SKM-1 (cell line): Measurements from ENCODE around the gene LZTR1.
"Not testable (repeated sequence)": the region's sequence is repeated elsewhere in the genome, so short reads cannot be mapped to it uniquely, and the experiment has no call there.

Source experiments
- DNase-seq: peaks from one replicate; lab custom pipeline; 2025; ENCODE audit not compliant: unreplicated experiment; lab: John Stamatoyannopoulos, UW

LZTR1 gene

DNA sequence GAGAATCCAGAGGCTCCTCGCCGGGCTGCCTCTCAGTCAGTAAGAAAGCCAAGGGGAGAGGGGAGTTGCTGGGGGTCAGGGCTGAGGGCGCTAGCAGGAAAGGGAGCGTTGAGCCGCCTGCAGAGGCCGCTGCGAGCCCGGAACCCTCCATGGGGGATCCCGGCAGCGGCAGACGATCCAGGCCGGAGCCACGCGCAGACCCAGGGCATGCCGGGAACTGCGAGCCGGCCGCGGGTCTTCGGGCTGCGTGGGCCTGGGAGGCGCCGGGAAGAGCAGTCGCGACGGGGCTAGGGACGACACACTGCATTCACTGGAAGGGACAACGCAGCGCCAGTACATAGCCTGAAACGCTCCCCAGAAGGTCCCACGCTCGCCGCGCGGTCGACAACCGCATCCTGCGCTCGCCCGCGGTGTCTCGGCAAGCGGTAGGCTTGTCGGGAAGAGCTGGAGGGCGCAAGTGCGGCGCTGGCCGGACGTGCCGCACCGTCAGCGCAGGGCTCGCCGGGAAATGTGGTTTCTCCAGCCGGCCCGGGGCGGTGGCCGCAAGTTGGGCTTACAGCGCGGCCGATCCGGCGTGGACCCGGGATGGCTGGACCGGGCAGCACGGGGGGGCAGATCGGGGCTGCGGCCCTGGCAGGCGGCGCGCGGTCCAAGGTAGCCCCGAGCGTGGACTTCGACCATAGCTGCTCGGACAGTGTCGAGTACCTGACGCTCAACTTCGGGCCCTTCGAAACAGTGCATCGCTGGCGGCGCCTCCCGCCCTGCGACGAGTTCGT is at the start of gene LZTR1:
LZTR1 (plus strand) TSS at position 511 of the 776 bp plus-strand sequence; CDS start at position 586, 75 bp downstream.
- DNase-seq = peak; percentile 73

DNA sequence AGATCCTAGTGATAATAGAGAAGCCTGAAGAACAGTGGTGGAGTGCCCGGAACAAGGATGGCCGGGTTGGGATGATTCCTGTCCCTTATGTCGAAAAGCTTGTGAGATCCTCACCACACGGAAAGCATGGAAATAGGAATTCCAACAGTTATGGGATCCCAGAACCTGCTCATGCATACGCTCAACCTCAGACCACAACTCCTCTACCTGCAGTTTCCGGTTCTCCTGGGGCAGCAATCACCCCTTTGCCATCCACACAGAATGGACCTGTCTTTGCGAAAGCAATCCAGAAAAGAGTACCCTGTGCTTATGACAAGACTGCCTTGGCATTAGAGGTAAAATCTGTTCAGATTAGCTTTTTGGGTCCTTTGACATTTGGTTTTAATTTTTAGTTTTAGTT is 48.2 kb upstream of the LZTR1 start:
- DNase-seq = no peak

- not testable (repeated sequence) for DNase-seq
Measured at GRCh38 chr22:20935049-20935448, 47.0 kb upstream of the LZTR1 start.

GRCh38 chr22:20935780-20936539 is 46.1 kb upstream of the LZTR1 start:
- DNase-seq = not testable (repeated sequence)

DNA sequence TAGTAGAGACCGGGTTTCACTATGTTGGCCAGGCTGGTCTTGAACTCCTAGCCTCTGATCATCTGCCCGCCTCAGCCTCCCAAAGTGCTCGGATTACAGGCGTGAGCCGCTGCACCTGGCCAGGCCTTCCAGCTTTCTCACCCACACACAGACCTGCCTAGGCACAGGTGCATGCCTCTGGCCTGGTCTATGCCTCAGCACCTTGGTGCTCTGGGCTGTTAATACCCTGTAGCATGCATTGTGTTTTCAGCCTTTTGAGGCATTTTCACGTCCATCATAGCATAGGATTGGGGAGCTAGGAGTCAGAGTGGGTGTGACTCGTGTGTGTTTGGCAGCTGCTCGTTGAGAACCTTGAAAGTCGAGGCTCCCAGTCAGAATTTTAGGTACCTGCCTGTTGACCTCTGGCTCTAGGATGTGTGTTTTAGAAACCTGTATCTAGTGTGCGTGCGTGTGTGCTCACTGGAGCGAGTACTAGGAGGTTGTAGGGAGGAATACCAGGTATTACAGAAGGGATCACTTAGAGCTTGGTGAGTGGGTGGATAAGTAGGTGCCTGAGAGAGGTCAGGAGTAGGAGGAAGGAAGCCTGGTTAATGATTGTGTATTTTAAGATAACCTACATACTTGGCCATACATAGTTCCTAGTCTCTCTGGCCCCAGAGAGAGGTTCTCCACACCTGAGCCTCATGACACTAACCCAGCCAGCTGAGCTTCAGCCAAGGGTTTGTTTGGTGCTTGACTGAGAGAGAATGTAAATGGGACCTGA is 44.9 kb upstream of the LZTR1 start:
- no peak for DNase-seq

- no peak for DNase-seq
Measured at GRCh38 chr22:20937794-20938671, 44.1 kb upstream of the LZTR1 start.

GRCh38 chr22:20939457-20940185 is 42.5 kb upstream of the LZTR1 start:
- DNase-seq = not testable (repeated sequence)

GRCh38 chr22:20940186-20940651 is 41.9 kb upstream of the LZTR1 start:
- DNase-seq = no peak

GRCh38 chr22:20940904-20941385 is 41.2 kb upstream of the LZTR1 start:
- no peak for DNase-seq

- not testable (repeated sequence) for DNase-seq
Measured at GRCh38 chr22:20942203-20942902, 39.7 kb upstream of the LZTR1 start.

DNA sequence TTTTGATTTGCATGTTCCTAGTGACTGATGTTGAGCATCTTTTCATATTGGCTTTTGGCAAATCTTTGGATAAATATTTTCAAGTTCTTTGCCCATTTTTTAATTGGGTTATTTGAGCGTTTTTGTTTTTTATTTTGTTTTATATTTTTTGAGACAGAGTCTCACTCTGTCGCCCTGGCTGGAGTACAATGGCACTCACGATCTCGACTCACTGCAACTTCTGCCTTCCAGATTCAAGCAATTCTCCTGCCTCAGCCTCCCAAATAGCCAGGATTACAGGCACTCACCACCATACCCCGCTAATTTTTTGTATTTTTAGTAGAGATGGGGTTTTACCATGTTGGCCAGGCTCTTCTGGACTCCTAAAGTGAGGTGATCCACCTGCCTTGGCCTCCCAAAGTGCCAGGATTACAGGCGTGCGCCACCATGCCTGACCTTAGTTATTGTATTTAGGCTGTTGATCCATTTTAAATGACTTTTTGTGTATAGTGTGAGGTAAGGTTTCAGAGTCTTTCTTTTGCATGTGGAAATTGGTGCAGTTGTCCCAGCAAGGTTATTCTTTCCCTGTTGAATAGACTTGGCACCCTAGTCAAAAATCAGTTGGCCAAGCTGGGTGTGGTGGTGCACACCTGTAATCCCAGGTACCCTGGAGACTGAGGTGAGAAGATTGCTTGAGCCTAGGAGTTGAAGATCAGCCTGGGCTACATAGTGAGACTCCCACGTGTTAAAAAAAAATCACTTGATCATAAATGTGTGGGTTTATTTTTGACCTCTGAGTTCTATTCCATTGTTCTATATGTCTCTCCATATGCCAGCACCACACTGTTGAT is 38.8 kb upstream of the LZTR1 start:
- DNase-seq = no peak

- no peak for DNase-seq
Measured at GRCh38 chr22:20944042-20944441, 38.1 kb upstream of the LZTR1 start.

DNA sequence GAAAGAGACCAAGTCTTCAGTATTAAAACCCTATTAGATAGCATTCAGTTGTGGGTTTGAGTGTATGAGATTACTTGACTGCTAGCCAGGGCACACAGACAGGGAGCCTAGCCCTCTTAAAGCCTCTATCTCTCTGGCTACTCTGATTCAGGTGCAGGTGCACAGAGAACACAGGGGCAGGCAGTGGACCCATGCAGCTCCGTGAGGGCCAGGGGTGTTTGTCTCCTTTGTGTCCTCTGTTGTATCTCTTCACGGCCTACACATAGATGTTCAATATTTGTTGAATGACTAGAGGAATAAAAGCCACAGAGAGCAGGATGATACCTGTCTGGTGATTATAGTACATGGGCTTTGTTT is 36.5 kb upstream of the LZTR1 start:
- DNase-seq = no peak

- DNase-seq = no peak
Measured at GRCh38 chr22:20946080-20946986, 35.8 kb upstream of the LZTR1 start.

DNA sequence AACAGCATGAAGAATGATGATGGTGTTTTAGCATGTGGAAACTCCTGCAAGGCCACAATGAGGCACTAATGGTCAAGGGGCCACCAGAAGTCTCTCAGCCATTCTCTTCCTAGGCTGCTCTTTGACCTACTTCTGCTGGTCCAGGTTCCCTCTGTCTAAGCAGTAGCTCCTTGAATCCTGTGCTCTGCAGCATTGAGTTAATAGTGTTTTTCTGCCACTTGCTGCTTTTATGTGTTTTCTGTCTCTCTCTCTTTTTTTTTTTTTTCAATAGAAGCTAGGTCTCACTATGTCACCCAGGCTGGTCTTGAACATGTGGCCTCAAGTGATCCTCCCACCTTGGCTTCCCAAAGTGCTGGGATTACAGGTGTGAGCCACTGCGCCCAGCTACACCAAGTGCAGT is 35.1 kb upstream of the LZTR1 start:
- no peak for DNase-seq

DNA sequence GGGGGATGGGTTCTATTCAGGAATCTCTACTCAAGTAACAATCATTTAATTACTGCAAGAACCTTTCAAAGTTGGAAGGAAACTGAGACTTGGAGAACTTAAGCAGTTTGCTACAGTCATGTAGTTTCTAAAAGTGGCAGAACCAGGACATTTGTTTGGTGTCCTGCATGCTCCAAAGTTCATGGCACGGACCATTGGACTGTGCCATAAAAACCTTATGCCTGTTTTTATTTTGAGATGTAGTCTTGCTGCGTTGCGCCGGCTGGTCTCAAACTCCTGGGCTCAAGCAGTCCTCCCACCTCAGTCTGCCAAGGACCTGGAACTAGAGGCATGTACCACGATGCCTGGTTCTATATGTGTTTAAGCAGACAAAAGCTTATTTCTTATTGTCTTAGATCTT is 33.6 kb upstream of the LZTR1 start:
- DNase-seq = no peak

- no peak for DNase-seq
Measured at GRCh38 chr22:20948989-20949388, 33.1 kb upstream of the LZTR1 start.
